Astrocyte of the spinal cord (primary cell): Measurements from ENCODE around the gene G6PC2.
"Not testable (repeated sequence)": the region's sequence is repeated elsewhere in the genome, so short reads cannot be mapped to it uniquely, and the experiment has no call there.

Experiments
- DNase-seq: peaks from one replicate; pipeline ENCODE4 v3.0.0; 2011; ENCODE audit warnings: low read depth, low spot score
- H3K4me3 ChIP-seq: 2 replicates; pipeline ENCODE4 v1.5.1; 2011; ENCODE audit warnings: low read depth, mild to moderate bottlenecking, low read length, moderate library complexity
- CTCF ChIP-seq: IDR thresholded peaks from 2 replicates; pipeline ENCODE4 v1.5.1; 2012; ENCODE audit warnings: low read depth, mild to moderate bottlenecking, low read length, inconsistent platforms
- in situ Hi-C: cut with HindIII; loops from 2 replicates; pipeline ENCODE4 v1.10.0; 2017; ENCODE audit warnings: low sequenced_read_pairs

Gene G6PC2

GRCh38 chr2:168930242-168930641, 29.2 kb downstream of the G6PC2 start:
- no peak overlapping the region for H3K4me3 ChIP-seq
- TF ChIP-seq CTCF, result no peak
- DNase-seq, result no peak
- in situ Hi-C loops, result no loop called here

- DNase-seq, in situ Hi-C loops, H3K4me3 ChIP-seq: not testable (repeated sequence)
Observed at GRCh38 chr2:168932174-168932573, 31.1 kb downstream of the G6PC2 start.

GRCh38 chr2:168934826-168935225, 33.7 kb downstream of the G6PC2 start:
- TF ChIP-seq CTCF, result no peak
- in situ Hi-C loops, result no loop called here

DNA sequence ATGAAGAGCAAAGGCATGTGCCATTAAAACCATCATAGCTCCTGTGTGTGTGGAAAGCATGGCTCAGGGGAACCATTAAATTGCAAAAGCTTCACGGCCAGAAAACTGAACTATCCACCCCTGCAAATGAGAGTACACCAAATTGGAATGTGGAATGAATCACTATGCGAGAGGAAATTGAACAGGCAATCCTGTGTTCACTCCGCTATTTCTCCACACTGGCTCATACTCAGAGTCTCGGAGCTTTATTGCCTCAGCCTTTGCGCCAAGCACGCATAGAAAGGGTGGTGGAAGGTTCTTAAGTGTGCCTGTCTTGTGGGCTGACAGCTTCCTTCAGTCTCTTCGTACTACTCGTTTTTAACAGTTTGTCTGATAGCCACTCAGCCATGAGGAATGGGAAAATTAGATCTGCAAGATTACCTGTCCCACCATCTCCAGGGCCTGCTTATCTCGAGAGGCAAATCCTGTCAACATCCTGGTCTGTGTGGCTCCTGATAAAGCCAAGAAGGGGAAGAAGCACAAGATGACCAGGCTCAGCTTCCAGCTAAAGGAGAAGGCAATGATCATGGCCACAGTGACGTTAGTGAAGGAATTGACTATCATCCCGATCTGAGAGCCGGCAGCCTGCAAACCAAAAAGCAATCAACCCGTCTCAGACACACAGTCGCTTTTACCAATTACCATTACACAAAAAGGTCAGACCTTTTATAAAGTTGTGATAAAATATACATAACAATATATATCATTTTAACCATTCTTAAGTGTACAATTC, 34.9 kb downstream of the G6PC2 start:
- in situ Hi-C loops, result no loop called here
- DNase-seq, result peak; percentile 35
- TF ChIP-seq CTCF, result no peak
- no peak overlapping the region for H3K4me3 ChIP-seq

More at GRCh38 chr2:168934826-168935225, 33.7 kb downstream of the G6PC2 start:
- no peak for DNase-seq
- no peak overlapping the region for H3K4me3 ChIP-seq

DNA sequence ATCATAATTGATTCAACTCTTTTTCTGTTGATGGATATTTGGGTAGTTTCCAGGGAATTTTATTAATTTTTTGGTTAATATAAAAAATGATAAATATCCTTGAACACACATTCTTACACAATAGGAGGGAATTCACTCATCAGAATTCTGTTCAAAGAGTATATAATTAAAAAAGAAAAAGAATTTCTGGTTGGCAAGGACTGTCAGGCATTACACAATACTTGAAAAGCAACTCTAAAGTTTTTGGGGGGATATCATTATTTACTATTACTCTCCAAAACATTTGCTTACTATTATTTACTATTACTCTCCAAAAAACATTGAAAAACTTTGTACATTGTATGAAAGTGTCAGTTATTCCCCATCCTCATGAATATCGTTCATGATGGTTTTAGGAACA, 38.0 kb downstream of the G6PC2 start:
- H3K4me3 ChIP-seq, result no peak overlapping the region
- in situ Hi-C loops, result no loop called here
- DNase-seq, result no peak

GRCh38 chr2:168939918-168940317, 38.8 kb downstream of the G6PC2 start:
- TF ChIP-seq CTCF, result no peak

More for the DNA sequence above, 38.0 kb downstream of the G6PC2 start:
- no peak for TF ChIP-seq CTCF

DNA sequence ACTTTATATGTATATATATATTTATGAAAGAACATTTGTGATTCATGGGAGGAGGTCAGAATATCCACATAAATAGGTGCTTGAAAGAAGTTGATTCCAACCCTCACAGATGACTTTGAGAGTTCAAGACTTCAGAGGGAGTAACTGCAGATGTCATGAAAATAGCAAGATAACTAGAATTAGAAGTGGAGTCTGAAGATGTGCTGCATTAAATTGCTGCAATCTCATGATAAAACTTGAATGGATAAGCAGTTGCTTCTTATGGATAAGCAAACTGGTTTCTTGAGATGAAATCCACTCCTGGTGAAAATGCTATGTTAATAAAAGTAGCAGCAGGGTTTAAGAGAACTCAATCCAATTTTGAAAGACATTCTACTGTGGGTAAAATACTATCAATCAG, 40.2 kb downstream of the G6PC2 start:
- no peak for DNase-seq
- in situ Hi-C loops, result no loop called here
- H3K4me3 ChIP-seq, result no peak overlapping the region
- TF ChIP-seq CTCF, result no peak

More at GRCh38 chr2:168939918-168940317, 38.8 kb downstream of the G6PC2 start:
- no peak overlapping the region for H3K4me3 ChIP-seq
- in situ Hi-C loops, result no loop called here
- DNase-seq, result no peak
